Measurements from ENCODE around the gene KCNAB3. TPM values are rescaled to one million over a fixed set of nuclear protein-coding genes. Genes with fewer than 3 reads are reported as not detected.

KCNAB3 gene
- total and polyA plus RNA-seq, 9 of the 15 experiments (the other 6 are each of a cell fraction or from before 2014, with no cell fraction given), result 0.03 to 2.5 (median 1.1) TPM

DNA sequence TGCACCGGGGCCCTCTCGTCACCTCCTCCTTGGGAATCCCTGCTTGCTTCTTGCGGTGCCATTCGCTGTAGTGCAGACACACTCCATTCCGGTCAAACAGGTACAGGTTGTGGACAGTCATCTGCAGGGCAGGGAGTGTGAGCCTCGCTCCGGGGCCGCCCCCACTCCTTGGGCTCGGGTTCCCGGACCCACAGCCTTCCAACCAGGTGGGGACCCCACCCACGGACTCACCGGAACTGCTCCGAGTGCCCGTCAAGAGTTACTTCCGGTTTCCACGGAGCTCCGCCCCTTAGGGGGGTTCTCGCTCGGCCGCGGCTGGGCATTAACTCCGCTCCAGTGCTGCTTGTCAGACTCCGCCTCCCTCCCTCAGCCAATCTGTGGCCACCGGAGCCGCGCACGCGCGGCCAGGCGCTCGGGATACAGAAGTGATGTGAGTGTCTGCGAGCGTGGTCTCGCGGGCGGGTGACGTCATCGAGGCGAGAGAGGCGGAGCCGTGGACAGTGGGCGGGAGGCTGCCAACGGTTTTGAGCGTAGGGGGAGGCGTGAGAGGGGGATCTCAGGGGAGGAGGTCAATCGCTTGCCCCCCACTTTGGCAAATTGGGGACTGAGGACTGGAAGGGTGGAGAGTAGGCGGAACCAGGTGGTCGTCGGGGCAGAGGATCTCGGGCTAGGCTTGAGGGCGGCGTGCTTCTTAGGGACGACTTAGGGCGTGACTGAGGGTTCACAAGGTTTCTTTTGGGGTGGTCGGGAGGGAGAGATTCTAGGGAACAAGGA, 2.2 kb upstream of the KCNAB3 start, which contains the start of the genes CNTROB and TRAPPC1 (continued):
- TF ChIP-seq, protein P1, sequence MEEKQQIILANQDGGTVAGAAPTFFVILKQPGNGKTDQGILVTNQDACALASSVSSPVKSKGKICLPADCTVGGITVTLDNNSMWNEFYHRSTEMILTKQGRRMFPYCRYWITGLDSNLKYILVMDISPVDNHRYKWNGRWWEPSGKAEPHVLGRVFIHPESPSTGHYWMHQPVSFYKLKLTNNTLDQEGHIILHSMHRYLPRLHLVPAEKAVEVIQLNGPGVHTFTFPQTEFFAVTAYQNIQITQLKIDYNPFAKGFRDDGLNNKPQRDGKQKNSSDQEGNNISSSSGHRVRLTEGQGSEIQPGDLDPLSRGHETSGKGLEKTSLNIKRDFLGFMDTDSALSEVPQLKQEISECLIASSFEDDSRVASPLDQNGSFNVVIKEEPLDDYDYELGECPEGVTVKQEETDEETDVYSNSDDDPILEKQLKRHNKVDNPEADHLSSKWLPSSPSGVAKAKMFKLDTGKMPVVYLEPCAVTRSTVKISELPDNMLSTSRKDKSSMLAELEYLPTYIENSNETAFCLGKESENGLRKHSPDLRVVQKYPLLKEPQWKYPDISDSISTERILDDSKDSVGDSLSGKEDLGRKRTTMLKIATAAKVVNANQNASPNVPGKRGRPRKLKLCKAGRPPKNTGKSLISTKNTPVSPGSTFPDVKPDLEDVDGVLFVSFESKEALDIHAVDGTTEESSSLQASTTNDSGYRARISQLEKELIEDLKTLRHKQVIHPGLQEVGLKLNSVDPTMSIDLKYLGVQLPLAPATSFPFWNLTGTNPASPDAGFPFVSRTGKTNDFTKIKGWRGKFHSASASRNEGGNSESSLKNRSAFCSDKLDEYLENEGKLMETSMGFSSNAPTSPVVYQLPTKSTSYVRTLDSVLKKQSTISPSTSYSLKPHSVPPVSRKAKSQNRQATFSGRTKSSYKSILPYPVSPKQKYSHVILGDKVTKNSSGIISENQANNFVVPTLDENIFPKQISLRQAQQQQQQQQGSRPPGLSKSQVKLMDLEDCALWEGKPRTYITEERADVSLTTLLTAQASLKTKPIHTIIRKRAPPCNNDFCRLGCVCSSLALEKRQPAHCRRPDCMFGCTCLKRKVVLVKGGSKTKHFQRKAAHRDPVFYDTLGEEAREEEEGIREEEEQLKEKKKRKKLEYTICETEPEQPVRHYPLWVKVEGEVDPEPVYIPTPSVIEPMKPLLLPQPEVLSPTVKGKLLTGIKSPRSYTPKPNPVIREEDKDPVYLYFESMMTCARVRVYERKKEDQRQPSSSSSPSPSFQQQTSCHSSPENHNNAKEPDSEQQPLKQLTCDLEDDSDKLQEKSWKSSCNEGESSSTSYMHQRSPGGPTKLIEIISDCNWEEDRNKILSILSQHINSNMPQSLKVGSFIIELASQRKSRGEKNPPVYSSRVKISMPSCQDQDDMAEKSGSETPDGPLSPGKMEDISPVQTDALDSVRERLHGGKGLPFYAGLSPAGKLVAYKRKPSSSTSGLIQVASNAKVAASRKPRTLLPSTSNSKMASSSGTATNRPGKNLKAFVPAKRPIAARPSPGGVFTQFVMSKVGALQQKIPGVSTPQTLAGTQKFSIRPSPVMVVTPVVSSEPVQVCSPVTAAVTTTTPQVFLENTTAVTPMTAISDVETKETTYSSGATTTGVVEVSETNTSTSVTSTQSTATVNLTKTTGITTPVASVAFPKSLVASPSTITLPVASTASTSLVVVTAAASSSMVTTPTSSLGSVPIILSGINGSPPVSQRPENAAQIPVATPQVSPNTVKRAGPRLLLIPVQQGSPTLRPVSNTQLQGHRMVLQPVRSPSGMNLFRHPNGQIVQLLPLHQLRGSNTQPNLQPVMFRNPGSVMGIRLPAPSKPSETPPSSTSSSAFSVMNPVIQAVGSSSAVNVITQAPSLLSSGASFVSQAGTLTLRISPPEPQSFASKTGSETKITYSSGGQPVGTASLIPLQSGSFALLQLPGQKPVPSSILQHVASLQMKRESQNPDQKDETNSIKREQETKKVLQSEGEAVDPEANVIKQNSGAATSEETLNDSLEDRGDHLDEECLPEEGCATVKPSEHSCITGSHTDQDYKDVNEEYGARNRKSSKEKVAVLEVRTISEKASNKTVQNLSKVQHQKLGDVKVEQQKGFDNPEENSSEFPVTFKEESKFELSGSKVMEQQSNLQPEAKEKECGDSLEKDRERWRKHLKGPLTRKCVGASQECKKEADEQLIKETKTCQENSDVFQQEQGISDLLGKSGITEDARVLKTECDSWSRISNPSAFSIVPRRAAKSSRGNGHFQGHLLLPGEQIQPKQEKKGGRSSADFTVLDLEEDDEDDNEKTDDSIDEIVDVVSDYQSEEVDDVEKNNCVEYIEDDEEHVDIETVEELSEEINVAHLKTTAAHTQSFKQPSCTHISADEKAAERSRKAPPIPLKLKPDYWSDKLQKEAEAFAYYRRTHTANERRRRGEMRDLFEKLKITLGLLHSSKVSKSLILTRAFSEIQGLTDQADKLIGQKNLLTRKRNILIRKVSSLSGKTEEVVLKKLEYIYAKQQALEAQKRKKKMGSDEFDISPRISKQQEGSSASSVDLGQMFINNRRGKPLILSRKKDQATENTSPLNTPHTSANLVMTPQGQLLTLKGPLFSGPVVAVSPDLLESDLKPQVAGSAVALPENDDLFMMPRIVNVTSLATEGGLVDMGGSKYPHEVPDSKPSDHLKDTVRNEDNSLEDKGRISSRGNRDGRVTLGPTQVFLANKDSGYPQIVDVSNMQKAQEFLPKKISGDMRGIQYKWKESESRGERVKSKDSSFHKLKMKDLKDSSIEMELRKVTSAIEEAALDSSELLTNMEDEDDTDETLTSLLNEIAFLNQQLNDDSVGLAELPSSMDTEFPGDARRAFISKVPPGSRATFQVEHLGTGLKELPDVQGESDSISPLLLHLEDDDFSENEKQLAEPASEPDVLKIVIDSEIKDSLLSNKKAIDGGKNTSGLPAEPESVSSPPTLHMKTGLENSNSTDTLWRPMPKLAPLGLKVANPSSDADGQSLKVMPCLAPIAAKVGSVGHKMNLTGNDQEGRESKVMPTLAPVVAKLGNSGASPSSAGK (IDR thresholded peaks at IDR 0.05), result 0 out of 2 replicates have a peak, but pooled peaks have one; percentile 14
- peak; percentile 94 for TF ChIP-seq GABPA (tag; conservative IDR thresholded peaks at IDR 0.05; ENCODE audit: low read depth)
- TF ChIP-seq, protein P2, sequence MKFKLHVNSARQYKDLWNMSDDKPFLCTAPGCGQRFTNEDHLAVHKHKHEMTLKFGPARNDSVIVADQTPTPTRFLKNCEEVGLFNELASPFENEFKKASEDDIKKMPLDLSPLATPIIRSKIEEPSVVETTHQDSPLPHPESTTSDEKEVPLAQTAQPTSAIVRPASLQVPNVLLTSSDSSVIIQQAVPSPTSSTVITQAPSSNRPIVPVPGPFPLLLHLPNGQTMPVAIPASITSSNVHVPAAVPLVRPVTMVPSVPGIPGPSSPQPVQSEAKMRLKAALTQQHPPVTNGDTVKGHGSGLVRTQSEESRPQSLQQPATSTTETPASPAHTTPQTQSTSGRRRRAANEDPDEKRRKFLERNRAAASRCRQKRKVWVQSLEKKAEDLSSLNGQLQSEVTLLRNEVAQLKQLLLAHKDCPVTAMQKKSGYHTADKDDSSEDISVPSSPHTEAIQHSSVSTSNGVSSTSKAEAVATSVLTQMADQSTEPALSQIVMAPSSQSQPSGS (CRISPR knock-in tag; IDR thresholded peaks at IDR 0.05), result peak; percentile 88; the same call in 1 of the 2 replicates
- no peak for TF ChIP-seq MCM3 (IDR thresholded peaks at IDR 0.05)
- TF ChIP-seq, protein P3, sequence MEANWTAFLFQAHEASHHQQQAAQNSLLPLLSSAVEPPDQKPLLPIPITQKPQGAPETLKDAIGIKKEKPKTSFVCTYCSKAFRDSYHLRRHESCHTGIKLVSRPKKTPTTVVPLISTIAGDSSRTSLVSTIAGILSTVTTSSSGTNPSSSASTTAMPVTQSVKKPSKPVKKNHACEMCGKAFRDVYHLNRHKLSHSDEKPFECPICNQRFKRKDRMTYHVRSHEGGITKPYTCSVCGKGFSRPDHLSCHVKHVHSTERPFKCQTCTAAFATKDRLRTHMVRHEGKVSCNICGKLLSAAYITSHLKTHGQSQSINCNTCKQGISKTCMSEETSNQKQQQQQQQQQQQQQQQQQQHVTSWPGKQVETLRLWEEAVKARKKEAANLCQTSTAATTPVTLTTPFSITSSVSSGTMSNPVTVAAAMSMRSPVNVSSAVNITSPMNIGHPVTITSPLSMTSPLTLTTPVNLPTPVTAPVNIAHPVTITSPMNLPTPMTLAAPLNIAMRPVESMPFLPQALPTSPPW (CRISPR knock-in tag; IDR thresholded peaks at IDR 0.05), result peak; percentile 83
- peak; percentile 34; the same call in 1 of the 2 replicates for TF ChIP-seq PML (IDR thresholded peaks at IDR 0.05; ENCODE audit: low read length)
- TF ChIP-seq TAF9B (IDR thresholded peaks at IDR 0.05; ENCODE audit: partially characterized antibody), result peak; percentile 46
- TF ChIP-seq ZNF436 (CRISPR knock-in tag; IDR thresholded peaks at IDR 0.05), result no peak
- TF ChIP-seq, protein P4, sequence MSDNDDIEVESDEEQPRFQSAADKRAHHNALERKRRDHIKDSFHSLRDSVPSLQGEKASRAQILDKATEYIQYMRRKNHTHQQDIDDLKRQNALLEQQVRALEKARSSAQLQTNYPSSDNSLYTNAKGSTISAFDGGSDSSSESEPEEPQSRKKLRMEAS (CRISPR knock-in tag; IDR thresholded peaks at IDR 0.05), result peak; percentile 20; the same call in 1 of the 2 replicates
- TF ChIP-seq, protein P5, sequence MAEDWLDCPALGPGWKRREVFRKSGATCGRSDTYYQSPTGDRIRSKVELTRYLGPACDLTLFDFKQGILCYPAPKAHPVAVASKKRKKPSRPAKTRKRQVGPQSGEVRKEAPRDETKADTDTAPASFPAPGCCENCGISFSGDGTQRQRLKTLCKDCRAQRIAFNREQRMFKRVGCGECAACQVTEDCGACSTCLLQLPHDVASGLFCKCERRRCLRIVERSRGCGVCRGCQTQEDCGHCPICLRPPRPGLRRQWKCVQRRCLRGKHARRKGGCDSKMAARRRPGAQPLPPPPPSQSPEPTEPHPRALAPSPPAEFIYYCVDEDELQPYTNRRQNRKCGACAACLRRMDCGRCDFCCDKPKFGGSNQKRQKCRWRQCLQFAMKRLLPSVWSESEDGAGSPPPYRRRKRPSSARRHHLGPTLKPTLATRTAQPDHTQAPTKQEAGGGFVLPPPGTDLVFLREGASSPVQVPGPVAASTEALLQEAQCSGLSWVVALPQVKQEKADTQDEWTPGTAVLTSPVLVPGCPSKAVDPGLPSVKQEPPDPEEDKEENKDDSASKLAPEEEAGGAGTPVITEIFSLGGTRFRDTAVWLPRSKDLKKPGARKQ (CRISPR knock-in tag; IDR thresholded peaks at IDR 0.05), result no peak

All from K562 (cell line).